Measurements from ENCODE around the gene PNMA1. TPM values are rescaled to one million over a fixed set of nuclear protein-coding genes. Genes with fewer than 3 reads are reported as not detected.
A peak's percentile ranks its signal among the peaks of the same experiment; 100 is the strongest.

The PNMA1 gene
- total and polyA plus RNA-seq, 9 of the 15 experiments (the other 6 are each of a cell fraction or from before 2014, with no cell fraction given), result 1.7 to 26.4 (median 8.7) TPM

DNA sequence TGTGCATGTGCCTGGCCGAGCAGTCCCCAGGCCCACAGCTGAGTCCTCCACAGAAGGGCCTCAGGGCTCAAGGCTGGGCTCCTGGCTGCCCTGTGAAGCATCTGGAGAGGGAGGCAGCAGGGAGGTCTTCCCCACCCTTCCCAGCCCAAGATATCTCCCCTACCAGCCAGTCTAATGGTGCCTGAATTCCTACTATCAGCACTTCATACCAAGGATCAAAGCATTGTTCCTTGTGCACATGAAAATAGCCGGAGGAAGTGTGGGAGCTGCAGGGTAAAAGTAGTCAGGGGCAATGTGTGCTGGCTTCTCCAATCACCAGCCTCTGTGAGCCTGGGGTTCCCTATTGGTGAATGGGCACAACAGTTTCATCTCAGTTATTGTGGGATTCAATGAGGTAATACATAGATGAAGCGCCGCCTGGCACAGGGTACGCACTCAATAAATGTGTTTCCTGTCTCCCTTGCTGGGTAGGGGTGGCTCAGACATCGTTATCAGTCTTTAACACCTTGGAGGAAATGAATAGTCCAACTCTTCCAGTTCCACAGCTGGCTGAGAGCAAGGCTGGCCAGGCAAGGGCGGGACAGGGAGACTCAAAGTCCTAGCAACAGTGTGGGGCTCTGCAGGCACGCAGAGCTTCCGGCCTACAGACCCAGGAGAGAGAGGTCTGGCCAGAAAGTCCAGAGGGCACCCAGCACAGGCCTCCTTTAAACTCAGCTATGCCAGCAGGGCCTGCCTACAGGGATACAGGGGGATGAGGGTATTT is 39.1 kb upstream of the PNMA1 start (continued):
- TF ChIP-seq CUX1 (CRISPR knock-in tag; IDR thresholded peaks at IDR 0.05) (no peak), FOS (IDR thresholded peaks at IDR 0.05; ENCODE audit: extremely low read depth, insufficient read length) (no peak), TBP (optimal IDR thresholded peaks at IDR 0.05; ENCODE audit: low read depth, low read length) (peak; percentile 46), CAMTA2 (CRISPR knock-in tag; conservative IDR thresholded peaks at IDR 0.05) (no peak), HNRNPK (IDR thresholded peaks at IDR 0.05; ENCODE audit: low read depth, low read length, poor library complexity, severe bottlenecking) (no peak), ARNT (IDR thresholded peaks at IDR 0.05) (0 out of 4 replicates have a peak, but pooled peaks of 1 of the 2 experiments have one; percentile 25), TBL1XR1 (IDR thresholded peaks at IDR 0.05; ENCODE audit: low read length in 2 of 2) (0 out of 4 replicates have a peak, but pooled peaks of 1 of the 2 experiments have one; percentile 53), LARP7 (IDR thresholded peaks at IDR 0.05) (no peak), KAT8 (IDR thresholded peaks at IDR 0.05; ENCODE audit: low read depth) (no peak), CREB3 (tag; conservative IDR thresholded peaks at IDR 0.05; ENCODE audit: low read depth) (no peak)
